ENCODE data around the gene PTGS1.
"Not testable (repeated sequence)": the region's sequence is repeated elsewhere in the genome, so short reads cannot be mapped to it uniquely, and the experiment has no call there.

PTGS1 gene

DNA sequence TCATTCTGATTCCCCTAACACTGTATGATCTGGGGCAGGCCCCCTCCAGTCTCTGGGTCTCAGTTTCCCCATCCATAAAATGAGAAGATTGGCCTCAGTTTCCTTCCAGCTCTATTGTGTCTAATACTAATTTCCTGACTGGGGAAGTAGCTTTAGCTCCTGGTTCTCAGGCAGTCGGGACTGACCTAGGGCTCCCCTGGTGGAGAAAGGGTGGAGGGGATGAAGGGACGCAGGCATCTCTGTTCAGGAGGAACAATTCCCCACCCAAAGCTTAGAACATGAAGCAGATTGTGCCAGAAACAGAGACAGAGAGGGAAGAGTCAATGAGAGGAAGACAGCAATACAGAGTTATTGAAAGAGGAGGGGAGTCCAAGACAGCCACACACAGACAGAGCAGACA, 14.2 kb upstream of the PTGS1 start:
- no peaks in the 10 kb centered on the region for H3K36me3 ChIP-seq (ENCODE audit: control insufficient read depth, insufficient read depth, low read length)
- no peaks in the 10 kb centered on the region for H3K4me1 ChIP-seq
- no peak overlapping the region for H3K27ac ChIP-seq
- no peaks in the 10 kb centered on the region for H3K27me3 ChIP-seq (ENCODE audit: control insufficient read depth, insufficient read depth, low read length)
- no peak overlapping the region for H3K4me2 ChIP-seq (ENCODE audit: low read length)
- no peak overlapping the region for H2AFZ ChIP-seq
- H3K9me3 ChIP-seq (ENCODE audit: control insufficient read depth, low read length), result no peaks in the 10 kb centered on the region
- H3K4me3 ChIP-seq (ENCODE audit: low read depth, low read length), result no peak overlapping the region
- H3K9ac ChIP-seq, result no peak overlapping the region
- H3K79me2 ChIP-seq, result no peaks in the 10 kb centered on the region
- TF ChIP-seq, protein P1, sequence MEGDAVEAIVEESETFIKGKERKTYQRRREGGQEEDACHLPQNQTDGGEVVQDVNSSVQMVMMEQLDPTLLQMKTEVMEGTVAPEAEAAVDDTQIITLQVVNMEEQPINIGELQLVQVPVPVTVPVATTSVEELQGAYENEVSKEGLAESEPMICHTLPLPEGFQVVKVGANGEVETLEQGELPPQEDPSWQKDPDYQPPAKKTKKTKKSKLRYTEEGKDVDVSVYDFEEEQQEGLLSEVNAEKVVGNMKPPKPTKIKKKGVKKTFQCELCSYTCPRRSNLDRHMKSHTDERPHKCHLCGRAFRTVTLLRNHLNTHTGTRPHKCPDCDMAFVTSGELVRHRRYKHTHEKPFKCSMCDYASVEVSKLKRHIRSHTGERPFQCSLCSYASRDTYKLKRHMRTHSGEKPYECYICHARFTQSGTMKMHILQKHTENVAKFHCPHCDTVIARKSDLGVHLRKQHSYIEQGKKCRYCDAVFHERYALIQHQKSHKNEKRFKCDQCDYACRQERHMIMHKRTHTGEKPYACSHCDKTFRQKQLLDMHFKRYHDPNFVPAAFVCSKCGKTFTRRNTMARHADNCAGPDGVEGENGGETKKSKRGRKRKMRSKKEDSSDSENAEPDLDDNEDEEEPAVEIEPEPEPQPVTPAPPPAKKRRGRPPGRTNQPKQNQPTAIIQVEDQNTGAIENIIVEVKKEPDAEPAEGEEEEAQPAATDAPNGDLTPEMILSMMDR (IDR thresholded peaks at IDR 0.05), result no peak

DNA sequence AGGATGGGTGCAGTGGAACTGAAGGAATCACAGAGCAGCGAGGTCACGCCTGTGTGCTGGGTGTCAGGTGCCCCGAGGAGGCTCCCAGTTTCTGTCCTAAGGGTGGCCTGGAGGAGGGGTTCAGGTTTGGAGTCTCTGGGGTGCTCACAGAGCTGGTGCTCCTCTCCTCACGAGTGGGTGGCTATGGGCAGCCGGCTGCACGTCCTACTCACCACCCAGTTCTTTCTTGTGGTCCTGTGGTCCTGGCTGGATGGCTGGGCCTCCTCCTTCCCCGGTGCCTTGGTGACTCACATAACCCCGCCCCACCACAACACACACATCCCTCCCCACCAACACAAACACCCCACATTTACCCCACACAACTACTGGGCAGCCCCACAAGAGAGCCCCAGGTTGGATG, 9.9 kb upstream of the PTGS1 start:
- Histone ChIP-seq H3K4me2 (ENCODE audit: low read length) (no peak overlapping the region), H3K4me3 (ENCODE audit: low read depth, low read length) (no peak overlapping the region), H3K4me1 (no peaks in the 10 kb centered on the region), H3K9me3 (ENCODE audit: control insufficient read depth, low read length) (no peaks in the 10 kb centered on the region), H3K79me2 (no peaks in the 10 kb centered on the region), H2AFZ (no peak overlapping the region), H3K27me3 (ENCODE audit: control insufficient read depth, insufficient read depth, low read length) (no peaks in the 10 kb centered on the region), H3K36me3 (ENCODE audit: control insufficient read depth, insufficient read depth, low read length) (no peaks in the 10 kb centered on the region), H3K9ac (no peak overlapping the region), H3K27ac (no peak overlapping the region)
- TF ChIP-seq, protein P1 (IDR thresholded peaks at IDR 0.05), result no peak

DNA sequence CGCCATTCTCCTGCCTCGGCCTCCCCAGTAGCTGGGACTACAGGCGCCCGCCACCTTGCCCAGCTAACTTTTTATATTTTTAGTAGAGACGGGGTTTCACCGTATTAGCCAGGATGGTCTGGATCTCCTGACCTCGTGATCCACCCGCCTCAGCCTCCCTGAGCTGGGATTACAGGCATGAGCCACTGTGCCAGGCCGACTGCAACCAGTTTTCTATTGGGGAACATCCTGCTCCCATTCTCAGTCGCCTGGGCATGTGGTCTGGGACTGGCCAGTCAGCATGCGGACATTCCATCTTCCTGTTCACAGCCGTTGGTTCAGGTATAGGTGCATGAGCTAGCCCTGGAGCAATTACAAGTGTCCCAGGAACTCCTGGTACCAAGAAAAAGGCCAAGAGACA, 7.7 kb upstream of the PTGS1 start:
- H3K4me2 ChIP-seq (ENCODE audit: low read length); H3K27ac ChIP-seq; H3K9ac ChIP-seq; H3K4me1 ChIP-seq; H3K9me3 ChIP-seq (ENCODE audit: control insufficient read depth, low read length); H2AFZ ChIP-seq; H3K4me3 ChIP-seq (ENCODE audit: low read depth, low read length); H3K36me3 ChIP-seq (ENCODE audit: control insufficient read depth, insufficient read depth, low read length); H3K27me3 ChIP-seq (ENCODE audit: control insufficient read depth, insufficient read depth, low read length); H3K79me2 ChIP-seq: not testable (repeated sequence)

DNA sequence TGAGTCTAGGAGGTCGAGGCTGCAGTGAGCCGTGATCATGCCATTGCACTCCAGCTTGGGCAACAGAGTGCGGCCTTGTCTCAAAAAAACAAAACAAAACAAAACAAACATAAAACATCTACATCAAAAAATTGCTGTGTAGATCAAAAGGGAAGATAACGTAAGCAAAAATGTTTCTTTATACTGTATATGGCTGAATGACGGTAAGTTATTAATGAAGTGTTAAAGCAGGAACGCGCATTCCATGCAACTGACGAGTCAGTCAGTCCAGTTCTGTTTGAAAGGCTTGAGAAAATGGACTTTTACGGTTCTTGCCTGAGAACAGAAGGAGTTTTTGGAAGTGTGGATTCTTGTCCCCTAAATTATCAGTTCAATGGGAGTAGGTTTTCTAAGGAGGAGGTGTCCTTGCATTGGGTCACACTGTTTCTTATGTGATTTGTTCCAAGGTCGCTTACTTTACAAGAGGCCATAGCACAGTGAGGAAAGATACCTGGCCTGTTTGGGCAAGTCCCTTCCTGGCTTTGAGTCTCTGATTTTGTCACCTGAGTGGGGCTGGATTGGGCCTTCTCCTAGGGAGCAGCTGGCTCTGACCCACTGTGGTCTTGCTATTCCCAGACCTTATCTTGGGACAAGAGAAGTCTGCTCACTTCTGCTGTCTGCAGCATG, 6.6 kb upstream of the PTGS1 start:
- H3K9ac ChIP-seq, result no peak overlapping the region
- TF ChIP-seq, protein P1 (IDR thresholded peaks at IDR 0.05), result no peak
- no peaks in the 10 kb centered on the region for H3K79me2 ChIP-seq
- no peak overlapping the region for H3K4me2 ChIP-seq (ENCODE audit: low read length)
- H3K4me1 ChIP-seq, result peaks cover 2% of the 10 kb centered on the region
- no peak overlapping the region for H2AFZ ChIP-seq
- no peaks in the 10 kb centered on the region for H3K9me3 ChIP-seq (ENCODE audit: control insufficient read depth, low read length)
- H3K36me3 ChIP-seq (ENCODE audit: control insufficient read depth, insufficient read depth, low read length), result no peaks in the 10 kb centered on the region
- H3K27ac ChIP-seq, result no peak overlapping the region
- H3K27me3 ChIP-seq (ENCODE audit: control insufficient read depth, insufficient read depth, low read length), result no peaks in the 10 kb centered on the region
- H3K4me3 ChIP-seq (ENCODE audit: low read depth, low read length), result no peak overlapping the region

DNA sequence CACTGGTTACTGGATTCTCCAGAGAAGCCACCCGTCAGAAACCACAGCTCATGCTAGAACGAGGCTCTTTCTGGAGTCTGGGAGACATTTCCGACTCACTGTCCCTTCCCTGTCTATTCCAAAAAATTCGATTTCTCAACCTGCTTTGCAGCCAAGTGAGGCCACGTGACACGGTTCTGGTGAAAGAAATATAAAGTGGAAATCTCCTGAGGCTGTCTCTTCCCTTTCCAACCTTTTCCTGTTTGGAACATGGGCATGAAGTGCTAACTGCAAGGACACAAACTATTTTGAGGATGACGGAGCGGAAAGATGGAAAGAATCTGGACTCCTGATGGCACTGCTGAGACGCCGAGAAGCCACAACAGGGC, 6.1 kb upstream of the PTGS1 start:
- Histone ChIP-seq H3K9me3 (ENCODE audit: control insufficient read depth, low read length) (no peaks in the 10 kb centered on the region), H3K27ac (no peak overlapping the region), H3K9ac (no peak overlapping the region), H3K79me2 (no peaks in the 10 kb centered on the region), H3K27me3 (ENCODE audit: control insufficient read depth, insufficient read depth, low read length) (no peaks in the 10 kb centered on the region), H3K36me3 (ENCODE audit: control insufficient read depth, insufficient read depth, low read length) (no peaks in the 10 kb centered on the region), H3K4me2 (ENCODE audit: low read length) (no peak overlapping the region), H3K4me3 (ENCODE audit: low read depth, low read length) (no peak overlapping the region), H3K4me1 (peaks cover 2% of the 10 kb centered on the region), H2AFZ (no peak overlapping the region)
- TF ChIP-seq, protein P1 (IDR thresholded peaks at IDR 0.05), result no peak
